Stimulated activated CD4-positive, alpha-beta T cell treated with anti-CD3 and anti-CD28 coated beads, Interleukin-1b, Interleukin-23, amount 100 ng/mL, for 48 hours (primary cell): Measurements from ENCODE around the gene HOXA4.

Source experiments
- DNase-seq: peaks from one replicate; pipeline ENCODE4 v3.0.0-alpha.2; 2020

Gene HOXA4

GRCh38 chr7:27157702-27158431, 27.3 kb upstream of the HOXA4 start:
- DNase-seq, result no peak

GRCh38 chr7:27156916-27157701, 26.6 kb upstream of the HOXA4 start:
- no peak for DNase-seq

- no peak for DNase-seq
Observed at GRCh38 chr7:27156508-27156898, 25.9 kb upstream of the HOXA4 start, which contains the start of gene HOXA7. TSS of gene HOXA7 (minus strand) at chr7:27156675. CDS start at chr7:27156545, 130 bp downstream.

GRCh38 chr7:27155816-27156507, 25.4 kb upstream of the HOXA4 start:
- DNase-seq, result no peak

GRCh38 chr7:27154901-27155815, 24.6 kb upstream of the HOXA4 start:
- DNase-seq, result peak; percentile 41

GRCh38 chr7:27154369-27154768, 23.8 kb upstream of the HOXA4 start:
- DNase-seq, result no peak

- no peak for DNase-seq
Observed at GRCh38 chr7:27153526-27153925, 23.0 kb upstream of the HOXA4 start.

GRCh38 chr7:27152816-27153442, 22.4 kb upstream of the HOXA4 start:
- no peak for DNase-seq

- DNase-seq, result no peak
Observed at GRCh38 chr7:27151931-27152815, 21.6 kb upstream of the HOXA4 start, which contains the start of gene HOXA3. TSS of gene HOXA3 (minus strand) at chr7:27152583. CDS start at chr7:27110640, 41,943 bp downstream.

- DNase-seq, result no peak
Observed at GRCh38 chr7:27151341-27151930, 20.9 kb upstream of the HOXA4 start.

GRCh38 chr7:27150568-27151340, 20.2 kb upstream of the HOXA4 start:
- peak; percentile 57 for DNase-seq

GRCh38 chr7:27149842-27150567, 19.4 kb upstream of the HOXA4 start:
- no peak for DNase-seq

- DNase-seq, result no peak
Observed at GRCh38 chr7:27148756-27149641, 18.4 kb upstream of the HOXA4 start.

GRCh38 chr7:27148031-27148755, 17.6 kb upstream of the HOXA4 start:
- no peak for DNase-seq

GRCh38 chr7:27147199-27148030, 16.9 kb upstream of the HOXA4 start, which contains the start of gene HOXA6:
TSS of gene HOXA6 (minus strand) at chr7:27147774. CDS start at chr7:27147749, 25 bp downstream.
- DNase-seq, result no peak
